ENCODE data around the gene GLRX. TPM values are rescaled to one million over a fixed set of nuclear protein-coding genes. Genes with fewer than 3 reads are reported as not detected.
A peak's percentile ranks its signal among the peaks of the same experiment; 100 is the strongest.
"Not testable (repeated sequence)": the region's sequence is repeated elsewhere in the genome, so short reads cannot be mapped to it uniquely, and the experiment has no call there.

GLRX gene
- total RNA-seq, 1 experiment from 2014 or later: 46.3 TPM

DNA sequence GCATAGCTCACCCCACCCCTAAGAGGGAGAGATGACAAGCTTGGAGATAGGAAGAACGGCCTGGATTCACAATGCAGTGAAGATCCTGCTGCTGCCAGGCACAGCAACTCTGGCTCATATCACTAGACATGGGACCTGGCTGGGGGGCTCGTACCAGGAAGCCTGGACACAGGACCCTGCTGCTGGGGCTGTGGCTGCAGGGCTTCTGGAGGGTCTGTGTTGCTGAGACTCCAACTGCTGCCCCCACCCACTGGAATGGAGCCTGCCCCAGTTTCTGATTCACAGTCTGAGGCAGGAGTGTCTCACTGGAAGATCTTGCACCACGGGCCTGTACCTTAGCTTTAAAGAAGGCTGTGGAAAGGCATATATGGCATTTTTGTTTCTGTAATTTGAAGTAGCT, 31.0 kb upstream of the GLRX start:
- no peak for DNase-seq (ENCODE audit: low read depth)

DNA sequence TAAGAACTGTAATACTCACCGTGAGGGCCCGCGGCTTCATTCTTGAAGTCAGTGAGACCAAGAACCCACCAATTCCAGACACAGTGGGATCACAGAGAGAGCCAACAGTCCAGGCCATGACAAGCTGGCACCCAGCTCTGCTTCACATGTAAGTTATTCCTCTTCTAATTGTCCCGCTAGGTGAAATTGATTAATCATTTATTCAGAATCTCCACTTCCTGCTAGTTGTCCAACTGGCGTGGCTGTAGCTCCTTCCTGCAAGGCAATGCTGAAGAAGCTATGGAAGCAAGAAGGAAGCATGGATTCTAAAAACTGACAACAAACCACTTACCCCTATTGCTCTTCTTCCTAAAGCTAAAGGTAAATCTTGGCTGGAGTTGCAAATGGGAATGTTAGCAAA, 30.0 kb upstream of the GLRX start:
- no peak for DNase-seq (ENCODE audit: low read depth)

GRCh38 chr5:95851141-95851540, 28.6 kb upstream of the GLRX start:
- not testable (repeated sequence) for DNase-seq (ENCODE audit: low read depth)

DNA sequence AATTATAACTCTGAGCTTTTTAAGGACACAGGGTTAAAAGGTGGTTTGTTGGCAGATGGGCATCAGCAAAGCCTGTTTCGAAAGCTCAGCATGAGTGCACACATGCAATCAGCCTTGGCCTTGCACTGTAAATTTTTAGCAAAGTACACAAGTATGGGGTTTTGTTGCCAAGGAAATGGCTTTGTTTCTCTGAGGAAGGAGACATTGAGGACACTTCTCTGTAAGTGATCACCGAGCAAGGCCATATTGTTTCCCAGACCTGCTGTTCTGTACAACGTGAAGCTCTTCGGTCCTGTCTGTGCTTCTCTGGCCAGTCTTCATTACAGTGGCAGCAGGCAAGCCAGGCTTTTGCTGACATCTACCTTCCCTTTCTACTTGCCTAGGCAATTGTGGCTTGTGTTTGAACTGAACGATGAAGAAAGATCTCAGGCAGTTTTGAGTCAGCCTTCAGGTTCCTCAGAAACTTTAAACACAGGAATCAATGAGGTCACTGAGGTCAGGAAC, 27.9 kb upstream of the GLRX start:
- DNase-seq (ENCODE audit: low read depth): no peak

GRCh38 chr5:95848701-95849100, 26.2 kb upstream of the GLRX start:
- no peak for DNase-seq (ENCODE audit: low read depth)

GRCh38 chr5:95847261-95847592, 24.7 kb upstream of the GLRX start:
- DNase-seq (ENCODE audit: low read depth): no peak

DNA sequence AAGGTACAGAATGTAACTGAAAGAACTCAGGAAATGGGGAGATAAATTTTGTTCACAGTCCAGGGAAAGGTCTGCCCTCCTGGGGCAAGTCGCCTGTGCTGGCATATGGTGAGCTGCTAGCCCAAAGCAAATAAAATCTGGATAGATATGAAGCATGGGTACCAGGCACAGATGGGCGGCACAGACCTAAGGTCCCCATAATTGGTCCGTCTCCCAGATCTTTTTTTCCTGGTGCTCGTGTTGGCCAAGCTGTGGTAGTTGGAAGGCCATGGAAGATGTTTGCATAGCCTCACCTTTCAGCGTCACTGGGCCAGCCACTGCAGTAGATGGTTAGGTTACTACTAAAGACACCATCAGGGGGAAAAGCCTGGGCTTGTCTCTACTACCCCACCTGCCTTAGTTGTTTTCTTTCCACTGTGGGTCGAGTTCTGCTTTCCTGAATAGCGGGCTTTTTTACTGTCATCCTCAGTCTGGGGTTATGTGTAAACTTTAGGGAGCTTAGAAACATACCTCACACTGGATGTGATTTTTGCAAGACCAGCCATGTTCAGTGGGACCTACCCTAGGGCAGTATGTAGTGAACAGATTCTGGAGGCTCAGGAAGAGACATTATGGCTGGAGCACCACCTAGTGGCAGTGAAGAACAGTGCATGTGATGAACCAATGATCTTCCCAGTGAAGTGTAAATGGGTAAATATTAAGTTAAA, 24.2 kb upstream of the GLRX start:
- peak; percentile 67 for DNase-seq (ENCODE audit: low read depth)

DNA sequence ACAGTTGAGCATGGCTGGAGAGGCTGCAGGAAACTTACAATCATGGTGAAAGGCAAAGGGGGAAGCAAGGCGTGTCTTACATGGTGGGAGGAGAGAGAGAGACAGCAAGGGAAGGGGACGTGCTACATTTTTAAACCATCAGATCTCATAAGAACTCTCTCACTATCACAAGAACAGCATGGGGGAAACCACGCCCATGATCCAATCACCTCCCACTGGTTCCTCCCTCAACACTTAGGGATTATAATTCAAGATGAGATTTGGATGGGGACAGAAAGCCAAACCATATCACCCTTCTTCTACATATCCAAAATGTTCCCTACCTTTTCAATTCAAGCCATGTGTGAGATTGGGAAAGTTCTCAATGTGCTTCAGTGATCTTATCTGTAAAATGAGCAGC, 22.9 kb upstream of the GLRX start:
- no peak for DNase-seq (ENCODE audit: low read depth)

GRCh38 chr5:95843733-95844223, 21.3 kb upstream of the GLRX start:
- no peak for DNase-seq (ENCODE audit: low read depth)

GRCh38 chr5:95842854-95843544, 20.5 kb upstream of the GLRX start:
- DNase-seq (ENCODE audit: low read depth): peak; percentile 89

GRCh38 chr5:95841914-95842812, 19.6 kb upstream of the GLRX start:
- DNase-seq (ENCODE audit: low read depth): peak; percentile 36

DNA sequence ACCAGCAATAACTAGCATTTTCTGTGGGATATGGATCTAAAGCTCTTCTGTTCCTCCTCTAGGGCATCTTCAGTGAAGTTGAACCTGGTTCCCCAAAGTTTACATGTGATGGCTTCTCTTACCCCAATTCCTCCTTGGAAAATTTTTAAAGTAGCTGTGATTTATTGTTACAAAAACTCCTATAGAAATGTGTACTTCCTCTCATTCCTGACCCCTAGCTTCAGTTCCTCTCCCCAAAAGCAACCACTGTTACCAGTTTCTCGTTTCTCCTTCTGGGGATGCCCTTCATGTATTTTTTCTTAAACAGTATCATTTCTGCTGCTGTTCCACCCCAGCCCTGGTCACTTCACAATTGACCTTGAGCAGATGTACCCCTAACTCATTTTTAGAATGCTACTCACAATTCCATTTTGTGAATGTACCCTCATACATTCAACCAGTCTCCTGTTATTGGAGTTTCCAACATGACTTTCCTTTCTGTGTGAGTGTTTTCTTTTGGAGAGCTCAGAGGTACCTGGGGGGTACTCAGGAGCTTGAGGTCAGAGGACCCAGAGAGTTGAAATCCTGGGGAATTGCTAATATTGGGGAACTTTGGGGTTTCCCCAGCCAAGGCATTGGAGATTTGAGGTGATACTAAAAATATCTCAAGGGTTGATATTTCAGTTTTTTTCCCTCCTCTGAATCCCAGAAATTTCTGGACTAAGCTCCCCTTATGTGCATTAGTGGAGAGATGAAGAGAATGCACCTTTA, 18.6 kb upstream of the GLRX start:
- no peak for DNase-seq (ENCODE audit: low read depth)

- DNase-seq (ENCODE audit: low read depth): no peak
Observed at GRCh38 chr5:95839658-95840057, 17.1 kb upstream of the GLRX start.

DNA sequence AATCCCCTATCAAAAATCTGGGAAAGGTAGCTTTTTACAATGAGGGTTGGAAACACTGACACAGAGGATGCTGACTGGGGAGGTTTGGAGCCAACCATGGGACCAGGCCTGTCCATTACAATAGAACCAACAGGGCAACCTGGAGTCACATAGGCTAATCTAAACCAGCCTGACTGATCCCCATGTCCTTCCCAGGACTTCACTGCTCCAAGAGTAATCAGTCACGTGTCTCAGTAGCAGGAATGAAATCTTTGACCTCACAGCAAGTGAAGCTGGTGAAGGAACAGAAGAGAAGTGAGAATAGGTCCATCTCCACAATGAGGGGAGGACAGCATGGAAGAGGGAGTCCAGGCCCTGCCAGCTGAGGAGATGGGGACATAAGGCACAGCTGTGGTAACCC, 16.0 kb upstream of the GLRX start:
- DNase-seq (ENCODE audit: low read depth): no peak

GRCh38 chr5:95838001-95838520, 15.5 kb upstream of the GLRX start:
- DNase-seq (ENCODE audit: low read depth): no peak

- DNase-seq (ENCODE audit: low read depth): no peak
Observed at GRCh38 chr5:95837492-95837891, 15.0 kb upstream of the GLRX start.

DNA sequence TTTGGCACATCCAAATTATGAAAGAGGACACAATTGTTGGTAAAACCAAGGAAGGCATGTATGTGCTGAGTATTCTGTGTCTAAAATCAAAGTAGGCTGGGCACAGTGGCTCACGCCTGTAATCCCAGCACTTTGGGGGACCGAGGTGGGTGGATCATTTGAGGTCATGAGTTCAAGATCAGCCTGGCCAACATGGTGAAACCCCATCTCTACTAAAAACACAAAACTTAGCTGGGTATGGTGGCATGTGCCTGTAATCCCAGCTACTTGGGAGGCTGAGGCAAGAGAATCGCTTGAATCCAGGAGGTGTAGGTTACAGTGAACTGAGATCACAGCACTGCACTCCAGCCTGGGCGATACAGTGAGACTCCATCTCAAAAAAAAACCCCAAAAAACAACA, 14.4 kb upstream of the GLRX start:
- DNase-seq (ENCODE audit: low read depth): not testable (repeated sequence)

- DNase-seq (ENCODE audit: low read depth): no peak
Observed at GRCh38 chr5:95836544-95836943, 14.0 kb upstream of the GLRX start.

GRCh38 chr5:95835682-95836385, 13.3 kb upstream of the GLRX start:
- no peak for DNase-seq (ENCODE audit: low read depth)

DNA sequence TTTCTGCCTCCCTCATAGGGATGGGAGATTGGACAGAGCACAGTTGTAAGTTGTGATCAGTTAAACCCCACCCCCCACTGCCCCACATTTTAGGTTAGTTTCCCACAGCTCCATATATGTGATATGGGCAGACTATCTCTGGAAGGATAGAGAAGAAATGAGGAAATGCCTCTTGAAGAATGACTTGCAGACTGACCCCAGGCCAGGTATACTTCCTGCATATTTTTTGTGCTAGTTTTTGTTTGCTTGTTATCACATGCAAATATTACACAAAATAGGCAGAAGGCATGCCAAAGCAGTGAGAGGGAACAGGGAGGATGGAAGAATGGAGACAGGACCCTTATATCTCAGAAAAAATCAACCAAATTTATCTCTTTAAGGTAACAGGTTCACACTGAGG, 10.1 kb upstream of the GLRX start:
- no peak for DNase-seq (ENCODE audit: low read depth)
